ENCODE data around the gene RC3H1.
"Not testable (repeated sequence)": the region's sequence is repeated elsewhere in the genome, so short reads cannot be mapped to it uniquely, and the experiment has no call there.

RC3H1 gene

GRCh38 chr1:173954179-173954578 is 68.0 kb downstream of the RC3H1 start:
- DNase-seq (ENCODE audit: low read depth, low spot score) = no peak

- no peak for DNase-seq (ENCODE audit: low read depth, low spot score)
Measured at GRCh38 chr1:173948594-173948993, 73.6 kb downstream of the RC3H1 start.

GRCh38 chr1:173946380-173946921 is 75.7 kb downstream of the RC3H1 start:
- DNase-seq (ENCODE audit: low read depth, low spot score) = no peak

- DNase-seq (ENCODE audit: low read depth, low spot score) = no peak
Measured at GRCh38 chr1:173937062-173937461, 85.1 kb downstream of the RC3H1 start.

- DNase-seq (ENCODE audit: low read depth, low spot score) = no peak
Measured at GRCh38 chr1:173934440-173934839, 87.7 kb downstream of the RC3H1 start.

DNA sequence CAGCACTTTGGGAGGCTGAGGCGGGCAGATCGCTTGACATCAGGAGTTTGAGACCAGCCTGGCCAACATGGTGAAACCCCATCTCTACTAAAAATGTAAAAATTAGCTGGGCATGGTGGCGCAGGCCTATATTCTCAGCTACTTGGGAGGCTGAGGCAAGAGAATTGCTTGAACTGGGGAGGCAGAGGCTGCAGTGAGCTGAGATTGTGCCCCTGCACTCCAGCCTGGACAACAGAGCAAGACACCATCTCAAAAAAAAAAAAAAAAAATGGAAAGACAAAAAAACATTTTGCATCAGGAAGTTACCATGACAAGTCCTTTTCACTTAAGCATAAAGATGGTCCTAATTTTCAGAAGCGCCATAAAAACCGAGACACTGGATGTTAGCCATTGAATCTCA is 91.6 kb downstream of the RC3H1 start:
- DNase-seq (ENCODE audit: low read depth, low spot score) = not testable (repeated sequence)

- DNase-seq (ENCODE audit: low read depth, low spot score) = no peak
Measured at GRCh38 chr1:173925306-173926242, 96.6 kb downstream of the RC3H1 start.

- no peak for DNase-seq (ENCODE audit: low read depth, low spot score)
Measured at GRCh38 chr1:173920861-173921260, 101.3 kb downstream of the RC3H1 start.

GRCh38 chr1:173917635-173918493 is 104.3 kb downstream of the RC3H1 start:
- DNase-seq (ENCODE audit: low read depth, low spot score) = no peak

GRCh38 chr1:173917149-173917548 is 105.0 kb downstream of the RC3H1 start, which contains the start of gene SERPINC1:
Gene SERPINC1 (minus strand): TSS chr1:173917327. CDS start chr1:173917259, 68 bp downstream.
- DNase-seq (ENCODE audit: low read depth, low spot score) = no peak

GRCh38 chr1:173916667-173917066 is 105.5 kb downstream of the RC3H1 start:
- no peak for DNase-seq (ENCODE audit: low read depth, low spot score)

DNA sequence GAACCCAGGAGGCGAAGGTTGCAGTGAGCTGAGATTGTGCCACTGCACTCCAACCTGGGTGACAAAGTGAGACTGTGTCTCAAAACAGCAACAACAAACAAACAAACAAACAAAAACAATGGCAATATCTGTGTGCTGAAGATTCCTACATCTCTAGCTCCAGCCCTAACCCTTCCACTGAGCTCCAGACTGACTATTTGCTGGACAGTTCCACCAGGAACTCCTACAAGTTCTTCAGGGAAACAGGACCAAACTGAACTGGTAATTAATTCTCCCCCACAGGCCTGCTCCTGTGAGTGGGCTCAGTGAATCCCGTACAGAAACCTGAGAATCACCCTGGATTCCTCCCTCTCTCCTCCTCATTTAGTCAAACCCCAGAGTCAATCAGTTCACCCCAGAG is 106.6 kb downstream of the RC3H1 start:
- no peak for DNase-seq (ENCODE audit: low read depth, low spot score)

DNA sequence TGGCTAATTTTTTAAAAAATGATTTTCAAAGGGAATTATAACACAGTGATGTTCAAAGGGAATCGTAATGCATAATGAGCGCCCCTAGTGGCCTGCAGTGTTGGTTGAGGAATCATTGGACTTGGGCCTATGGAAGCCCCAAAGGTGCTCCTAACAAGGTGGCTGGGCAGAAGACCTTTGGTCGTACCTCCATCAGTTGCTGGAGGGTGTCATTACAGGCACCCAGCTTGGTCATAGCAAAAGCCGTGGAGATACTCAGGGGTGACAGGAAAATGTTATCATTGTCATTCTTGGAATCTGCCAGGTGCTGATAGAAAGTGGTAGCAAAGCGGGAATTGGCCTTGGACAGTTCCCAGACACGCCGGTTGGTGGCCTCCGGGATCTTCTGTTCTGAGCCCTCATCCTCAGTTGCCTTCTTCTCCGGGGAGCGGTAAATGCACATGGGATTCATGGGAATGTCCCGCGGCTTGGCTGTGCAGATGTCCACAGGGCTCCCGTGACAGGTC is 107.7 kb downstream of the RC3H1 start:
- DNase-seq (ENCODE audit: low read depth, low spot score) = no peak

- no peak for DNase-seq (ENCODE audit: low read depth, low spot score)
Measured at GRCh38 chr1:173913111-173913510, 109.0 kb downstream of the RC3H1 start.

- no peak for DNase-seq (ENCODE audit: low read depth, low spot score)
Measured at GRCh38 chr1:173903827-173904531, 118.2 kb downstream of the RC3H1 start.

DNA sequence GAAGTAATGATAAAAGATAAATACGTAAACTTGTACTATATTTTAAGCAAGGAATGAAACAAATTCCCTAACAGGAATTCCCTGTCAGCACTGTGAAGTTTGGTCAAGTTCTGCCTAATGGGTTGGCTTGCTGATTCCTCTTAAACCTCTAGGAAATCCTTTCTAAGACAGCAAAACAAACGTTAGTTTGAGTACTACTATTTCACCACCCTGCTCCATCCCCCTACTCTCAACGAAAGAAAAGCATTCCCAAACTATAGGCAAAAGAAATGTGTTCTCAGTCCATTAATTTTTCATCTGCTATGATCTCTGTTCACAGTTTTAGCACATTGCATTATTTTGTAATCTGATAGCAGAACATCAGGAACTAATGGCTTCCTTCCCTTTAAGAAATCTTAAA is 121.2 kb downstream of the RC3H1 start:
- no peak for DNase-seq (ENCODE audit: low read depth, low spot score)

GRCh38 chr1:173900427-173900826 is 121.7 kb downstream of the RC3H1 start:
- DNase-seq (ENCODE audit: low read depth, low spot score) = no peak

- DNase-seq (ENCODE audit: low read depth, low spot score) = no peak
Measured at GRCh38 chr1:173894189-173894588, 128.0 kb downstream of the RC3H1 start.

DNA sequence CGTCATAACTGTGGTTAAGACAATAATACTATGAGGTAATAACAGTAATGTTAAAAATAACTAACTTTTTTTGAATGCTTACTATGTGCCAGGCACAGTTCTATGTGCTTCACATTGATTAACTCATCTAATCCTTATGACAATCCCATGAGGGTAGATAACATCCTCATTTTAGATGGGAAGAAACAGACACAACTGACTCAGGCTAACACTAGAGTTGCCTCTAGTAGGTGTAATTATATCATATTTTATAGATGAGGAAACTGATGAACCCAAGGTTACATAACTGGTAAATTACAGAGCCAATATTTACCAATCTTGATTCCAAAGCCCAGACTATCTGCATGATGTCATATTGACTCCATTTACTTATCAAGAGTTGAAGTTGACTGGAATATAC is 128.5 kb downstream of the RC3H1 start:
- no peak for DNase-seq (ENCODE audit: low read depth, low spot score)

GRCh38 chr1:173889885-173890284 is 132.3 kb downstream of the RC3H1 start:
- no peak for DNase-seq (ENCODE audit: low read depth, low spot score)

DNA sequence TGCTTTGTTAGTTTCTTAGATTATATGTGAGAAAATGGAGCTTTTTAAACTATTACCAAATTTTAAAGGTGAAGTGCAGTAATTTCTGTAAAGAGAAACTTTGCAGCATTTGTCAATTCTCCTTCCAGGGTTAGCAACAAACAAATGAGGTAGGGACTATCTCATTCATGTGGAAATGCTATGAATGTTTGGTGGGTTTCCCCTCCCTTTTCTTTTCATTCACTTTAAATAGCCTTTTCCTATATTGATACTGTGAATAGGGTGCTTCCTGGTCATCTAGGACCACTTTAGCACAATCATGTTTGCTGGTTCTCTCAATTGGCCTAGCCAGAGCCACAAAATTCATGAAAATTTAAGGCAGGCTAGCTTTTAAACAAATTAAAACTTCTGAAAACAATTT is 133.4 kb downstream of the RC3H1 start:
- DNase-seq (ENCODE audit: low read depth, low spot score) = no peak
